GM21423 (cell line): ENCODE measurements around the gene PALLD.

Experiments used
- ATAC-seq: cut with Tn5 transposase; IDR thresholded peaks from one replicate; pipeline ENCODE4 v1.9.1; 2021; ENCODE audit warnings: mild to moderate bottlenecking, moderate library complexity; ENCODE audit not compliant: unreplicated experiment

PALLD gene

DNA sequence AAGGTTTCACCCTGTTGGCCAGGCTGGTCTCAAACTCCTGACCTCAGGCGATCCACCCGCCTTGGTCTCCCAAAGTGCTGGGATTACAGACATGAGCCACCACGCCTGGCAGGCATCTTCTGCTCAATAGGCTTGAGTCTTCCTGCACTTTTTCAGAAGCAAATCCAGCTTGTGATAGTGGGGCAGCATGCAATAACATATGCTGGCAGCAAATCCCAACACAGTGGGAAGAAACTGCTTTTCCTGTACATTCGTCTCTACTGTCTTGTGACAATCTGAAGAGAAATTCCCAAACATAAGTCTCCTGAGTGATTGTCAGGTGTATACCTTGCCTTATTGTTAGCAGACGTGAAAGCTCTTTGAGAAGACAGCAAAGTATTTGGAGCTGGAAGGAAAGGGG lies 145.7 kb downstream of the PALLD start:
- ATAC-seq, result no peak

DNA sequence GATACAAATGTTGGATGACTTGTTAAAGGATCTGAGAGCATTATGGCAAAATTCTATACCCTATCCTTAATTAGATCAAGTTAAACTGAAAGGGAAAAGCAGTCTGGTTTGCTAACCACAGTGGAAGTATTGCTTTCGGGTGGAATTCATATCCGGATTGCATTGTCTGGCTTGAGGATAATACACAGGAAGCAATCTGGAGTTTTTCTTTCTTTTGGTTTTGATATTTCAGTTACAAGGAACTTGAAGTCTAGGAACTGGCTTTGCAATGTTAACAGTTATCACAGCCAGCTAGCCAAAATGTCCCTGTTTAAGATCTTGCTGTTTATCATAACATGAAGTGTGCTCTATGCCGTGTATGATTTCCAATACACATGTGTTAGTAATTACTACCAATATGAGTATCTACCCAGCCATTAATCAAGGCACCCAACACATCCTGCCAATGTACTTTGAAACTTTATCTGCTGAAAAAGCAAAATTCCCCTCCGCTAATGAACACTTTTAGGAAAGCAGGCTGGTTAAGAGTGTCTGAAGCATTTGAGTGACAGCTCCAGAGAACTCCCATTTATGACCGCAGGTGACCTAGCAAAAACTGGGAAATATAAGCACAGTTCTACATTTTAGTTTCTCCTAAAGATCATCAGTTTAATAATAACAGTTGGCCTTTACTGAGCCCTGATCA lies 146.4 kb downstream of the PALLD start:
- no peak for ATAC-seq

DNA sequence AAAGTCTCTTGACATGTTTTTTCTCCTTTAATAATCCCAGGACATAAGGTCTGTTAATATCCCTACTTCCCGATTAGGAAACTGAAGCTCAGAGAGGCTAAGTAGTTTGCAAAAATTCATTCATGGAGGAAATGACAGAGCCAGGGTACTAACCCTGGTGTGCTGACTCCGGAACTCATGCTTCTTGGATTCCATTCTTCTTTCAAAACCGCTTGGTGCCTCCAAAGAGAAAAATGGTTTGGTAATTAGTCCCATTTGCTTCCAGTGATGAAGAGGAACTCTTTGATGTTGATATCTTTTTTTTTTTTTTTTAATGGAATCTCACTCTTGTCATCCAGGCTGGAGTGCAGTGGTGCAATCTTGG lies 146.9 kb downstream of the PALLD start:
- ATAC-seq, result no peak

DNA sequence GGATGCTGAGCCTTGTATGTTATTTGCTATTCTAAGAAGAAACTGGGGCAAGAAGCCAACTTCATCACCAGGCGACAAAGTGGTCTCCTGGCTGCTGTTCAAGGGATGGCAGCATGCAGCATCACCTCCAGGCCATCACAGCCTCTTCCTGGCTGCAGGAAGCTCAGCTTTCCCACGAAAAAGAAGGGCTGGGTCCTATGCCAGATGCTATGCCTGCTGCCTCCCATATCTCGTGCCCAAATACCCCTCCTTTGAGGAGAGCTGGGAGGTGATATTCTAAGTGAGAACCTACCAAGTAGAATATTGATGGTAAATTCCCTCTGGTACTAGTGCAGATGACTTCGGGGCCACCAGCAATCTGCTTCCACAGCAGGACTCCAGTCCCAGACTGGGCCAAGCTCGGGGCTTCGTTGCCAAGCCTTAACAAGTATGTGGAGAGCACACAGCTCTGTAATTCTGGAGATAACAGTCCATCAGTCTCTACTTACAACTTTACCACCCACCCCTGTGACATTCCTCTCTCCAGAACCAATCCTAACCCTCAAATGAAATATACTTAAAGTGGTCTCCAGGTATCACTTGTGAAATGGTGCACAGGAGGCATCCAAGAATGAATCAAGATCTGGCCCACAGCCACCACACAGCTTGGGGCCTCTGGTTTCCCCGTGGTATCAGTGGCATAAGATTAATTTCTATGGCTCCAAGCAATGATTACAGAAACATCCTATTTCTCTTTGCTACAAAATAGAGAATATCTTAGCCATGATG lies 149.3 kb downstream of the PALLD start:
- ATAC-seq, result no peak

DNA sequence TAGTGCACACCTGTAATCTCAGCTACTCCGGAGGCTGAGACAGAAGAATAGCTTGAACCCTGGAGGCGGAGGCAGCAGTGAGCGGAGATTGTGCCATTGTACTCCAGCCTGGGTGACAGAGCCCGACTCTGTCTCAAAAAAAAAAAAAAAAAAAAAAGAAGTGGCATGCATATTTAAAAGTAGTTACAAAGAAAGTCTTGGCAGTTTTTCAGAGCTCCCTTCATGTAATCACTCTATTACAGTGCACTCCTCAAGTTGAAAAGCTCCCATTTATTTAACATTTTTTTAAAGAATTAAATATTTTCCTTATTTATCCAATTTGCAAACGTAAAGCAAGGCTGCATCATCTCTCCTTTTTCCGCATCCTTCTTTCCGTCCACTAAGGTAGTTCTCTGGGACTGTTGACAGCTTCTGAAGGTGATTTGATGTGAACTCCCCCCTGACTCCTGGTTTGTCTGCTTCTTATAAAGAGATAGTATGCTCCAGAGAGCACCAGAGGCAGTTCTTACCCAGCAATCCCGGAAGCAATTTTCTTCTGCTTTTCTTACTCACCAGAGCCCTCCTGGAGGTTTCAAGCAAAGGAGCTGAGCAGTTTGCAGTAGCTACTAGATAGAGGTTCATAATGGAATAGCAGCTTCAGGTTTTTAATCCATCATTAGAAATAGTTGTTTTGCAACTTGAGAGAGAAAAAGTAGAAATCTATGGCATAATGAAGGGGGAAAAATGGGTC lies 151.0 kb downstream of the PALLD start:
- ATAC-seq, result no peak

DNA sequence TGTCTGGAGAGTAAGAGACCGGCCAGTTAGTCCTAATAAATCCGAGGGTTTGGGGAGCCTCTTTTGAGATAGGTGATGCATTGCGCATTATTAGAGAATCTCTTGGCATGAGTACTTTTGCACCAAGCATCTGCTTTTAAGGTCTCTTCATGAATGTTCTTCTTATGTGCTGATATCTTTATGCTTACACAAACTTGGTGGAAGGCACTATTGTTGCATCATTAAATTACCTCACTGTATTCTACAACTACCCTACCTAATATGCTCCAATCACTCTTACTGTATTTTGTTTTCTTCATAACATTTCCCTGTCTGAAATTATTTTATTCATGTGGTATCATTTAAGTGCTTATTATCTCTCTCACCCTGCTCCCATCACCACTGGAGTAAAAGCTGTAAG lies 151.6 kb downstream of the PALLD start:
- ATAC-seq, result no peak

DNA sequence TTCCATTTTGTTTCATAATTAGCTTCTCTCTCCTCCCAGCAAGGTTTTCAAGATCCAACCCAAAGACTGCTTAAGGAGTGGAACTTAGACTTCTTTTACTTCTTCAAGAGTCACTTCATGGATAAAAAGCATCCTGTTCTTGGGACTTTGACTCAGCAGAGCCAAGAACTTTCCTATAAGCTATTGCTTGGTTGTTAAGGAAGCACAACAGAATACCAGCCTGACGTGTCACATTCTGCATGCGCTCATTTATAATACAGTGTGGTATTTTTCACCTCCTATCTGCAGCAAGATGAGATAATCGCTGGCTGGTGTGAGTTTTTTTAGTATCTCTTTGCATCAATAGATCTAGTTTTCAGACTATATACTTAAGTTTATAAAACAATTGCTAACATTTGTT lies 152.1 kb downstream of the PALLD start:
- ATAC-seq, result no peak

DNA sequence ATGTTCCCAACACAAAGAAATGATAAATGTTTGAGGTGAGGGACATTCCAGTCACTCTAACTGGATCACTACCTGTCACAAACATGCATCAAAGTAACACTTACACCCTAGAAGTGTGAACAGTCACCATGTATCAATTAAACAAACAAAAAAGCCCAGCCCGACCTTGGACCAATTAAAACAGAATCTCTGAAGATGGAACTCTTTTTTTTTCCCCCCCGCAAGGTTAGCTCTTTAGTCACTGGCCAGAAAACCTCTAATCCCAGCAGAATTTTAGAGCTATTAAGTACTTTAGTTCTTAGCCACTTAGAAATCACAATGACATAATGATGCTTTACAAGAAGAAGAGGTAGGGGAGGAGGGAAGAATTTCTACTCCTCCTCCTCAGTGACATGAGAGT lies 154.5 kb downstream of the PALLD start:
- no peak for ATAC-seq

DNA sequence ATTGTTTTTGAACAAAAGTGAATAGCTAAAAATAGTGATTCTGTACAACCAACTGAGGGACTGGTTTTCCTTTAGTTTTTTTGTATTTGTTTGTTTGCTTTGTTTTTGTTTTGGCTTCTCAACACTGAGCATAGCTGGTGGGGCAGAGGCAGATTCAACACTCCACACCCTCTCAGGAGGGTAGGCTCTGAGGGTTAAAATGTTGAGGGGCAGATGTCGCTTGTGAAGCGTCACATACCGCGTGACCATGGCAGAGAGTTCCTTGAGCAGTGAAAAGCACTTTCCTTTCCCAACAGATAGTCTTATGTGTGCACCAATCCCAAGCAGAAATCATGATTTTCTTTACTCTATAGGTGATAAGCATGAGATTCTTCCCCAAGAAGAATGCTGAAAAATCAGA lies 155.0 kb downstream of the PALLD start:
- no peak for ATAC-seq

DNA sequence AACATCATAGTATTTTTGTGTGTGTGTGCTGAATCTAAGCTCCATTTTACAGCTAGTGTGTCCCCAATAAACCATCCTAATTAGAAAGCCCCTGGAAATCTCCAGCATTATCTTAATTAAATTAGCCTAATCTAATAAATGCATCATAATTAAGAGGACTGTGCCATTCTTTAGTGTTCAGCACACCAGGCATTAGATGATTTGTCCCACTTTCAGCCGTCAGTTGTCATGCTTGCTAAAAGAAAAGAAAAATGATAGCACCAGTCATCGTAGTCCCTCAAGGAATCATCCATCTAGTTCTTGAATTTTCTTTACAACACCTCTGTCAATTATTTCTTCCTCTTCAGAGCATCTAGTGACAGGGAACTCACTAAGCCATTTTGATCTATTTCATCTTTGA lies 155.9 kb downstream of the PALLD start:
- no peak for ATAC-seq

DNA sequence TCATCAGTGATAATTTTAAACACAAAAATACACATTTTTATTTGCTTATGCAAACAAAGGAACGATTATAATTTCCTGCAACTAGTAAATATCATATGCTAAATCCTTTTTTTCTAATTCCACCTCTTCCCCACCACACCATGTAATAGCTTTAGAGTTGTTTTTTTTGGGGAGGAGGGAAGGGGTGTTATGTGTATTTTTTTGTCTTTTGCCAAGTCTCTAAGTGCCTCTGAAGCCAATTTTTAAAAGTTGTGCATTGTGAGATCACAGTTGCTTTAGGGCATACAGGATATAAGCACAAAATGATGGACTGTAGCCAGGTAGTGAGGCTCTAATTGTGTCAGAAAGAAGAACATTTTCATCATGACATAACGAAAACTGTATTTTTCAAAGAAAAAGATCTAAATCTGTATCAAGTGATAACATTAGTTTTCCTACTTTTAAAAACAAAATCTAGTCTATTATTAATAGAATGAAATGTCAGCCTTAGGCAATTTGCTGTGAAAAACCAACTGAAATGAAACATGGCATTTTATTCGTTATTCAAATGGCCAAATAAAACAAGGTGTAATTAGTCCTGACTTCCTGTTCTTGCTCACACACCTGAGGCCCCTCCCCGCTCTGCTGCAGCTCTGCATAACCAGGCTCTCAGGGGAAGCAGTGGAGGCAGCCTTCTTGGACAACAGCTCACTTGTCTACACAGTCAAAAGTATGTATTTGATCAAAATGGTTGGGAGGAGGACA lies 157.4 kb downstream of the PALLD start:
- no peak for ATAC-seq

DNA sequence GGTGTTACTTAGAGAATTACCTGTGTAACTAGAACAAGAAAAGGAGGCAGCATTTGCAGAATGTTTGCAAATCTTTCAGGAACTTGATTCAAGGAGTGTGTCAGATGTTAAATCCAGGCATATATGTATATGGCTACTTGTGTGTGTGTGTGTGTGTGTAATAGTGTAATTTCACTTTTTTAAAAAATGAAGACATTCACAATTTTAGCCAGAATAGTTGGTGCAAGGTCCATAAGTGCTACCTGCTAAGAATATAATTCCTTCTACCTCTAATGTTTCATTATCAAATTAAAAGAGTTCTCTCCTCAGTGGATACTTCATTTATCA lies 158.0 kb downstream of the PALLD start:
- ATAC-seq, result no peak

DNA sequence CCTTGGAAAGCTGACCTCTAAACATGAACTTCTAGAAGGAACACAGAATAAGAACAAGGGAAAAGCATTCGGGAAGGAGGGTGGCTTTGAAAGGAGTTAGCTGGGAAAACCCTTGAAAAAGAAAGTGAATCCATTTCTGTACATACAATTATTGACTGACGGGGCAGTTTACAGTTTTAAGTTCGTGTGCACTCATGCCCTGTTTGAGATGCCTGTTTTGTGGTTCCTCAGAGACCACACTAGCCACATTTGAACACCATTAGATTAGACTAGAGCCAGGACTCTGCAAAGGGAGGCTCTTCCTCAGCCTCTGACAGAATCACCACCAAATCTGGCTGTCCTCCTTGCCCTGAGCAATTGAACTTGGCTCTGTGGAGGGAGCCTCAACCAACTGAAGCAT lies 158.3 kb downstream of the PALLD start:
- no peak for ATAC-seq

DNA sequence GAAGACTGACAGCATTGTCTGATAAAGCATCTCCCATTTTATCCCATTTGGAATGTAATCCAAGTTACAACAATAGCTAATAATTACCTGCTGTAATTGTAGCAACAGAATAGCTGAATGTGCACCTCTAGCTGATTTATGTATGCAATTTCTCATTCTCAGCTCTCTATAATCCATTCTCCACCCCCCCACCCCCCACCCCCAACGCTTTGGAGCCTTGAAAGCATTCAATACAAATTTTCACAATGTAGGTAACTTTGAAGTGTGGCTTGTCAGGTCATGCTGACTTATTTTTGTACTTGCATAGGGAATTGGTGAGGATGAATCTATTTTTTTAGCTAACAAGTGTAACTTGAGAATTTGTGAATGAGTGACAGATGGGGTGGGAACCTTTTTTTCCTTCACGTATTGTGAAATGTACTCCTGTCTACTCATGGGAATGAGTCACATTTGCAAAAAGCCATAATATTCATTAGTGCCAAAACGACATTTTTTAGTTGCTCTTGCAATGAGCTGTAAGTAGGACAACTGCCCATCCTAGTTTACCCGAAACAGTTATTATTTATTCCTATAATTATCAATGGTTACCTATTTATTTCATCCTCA lies 159.3 kb downstream of the PALLD start:
- no peak for ATAC-seq

DNA sequence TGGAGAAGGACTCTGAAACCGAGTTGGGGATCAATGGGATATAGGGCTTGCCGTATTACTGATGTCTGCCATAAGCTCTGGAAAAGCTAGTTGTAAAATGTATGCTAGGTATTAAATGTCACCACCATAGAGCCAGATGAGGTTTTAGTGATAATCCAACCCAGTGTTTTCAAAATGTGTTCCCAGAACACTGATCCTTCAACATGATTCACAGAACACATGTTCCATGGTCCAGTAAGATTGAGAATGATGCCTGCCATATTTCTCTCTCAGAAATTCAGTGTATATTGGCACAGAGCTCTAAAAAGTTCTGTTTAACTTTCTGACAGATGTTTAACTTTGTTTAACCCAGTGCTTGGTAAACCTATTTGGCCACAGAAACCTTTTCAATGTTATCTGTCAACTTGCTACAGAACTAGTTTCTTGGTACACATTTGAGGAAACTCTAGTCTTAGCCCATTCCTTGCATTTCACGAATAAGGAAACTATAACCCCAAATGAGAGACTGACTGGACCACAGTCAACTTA lies 160.2 kb downstream of the PALLD start:
- no peak for ATAC-seq

DNA sequence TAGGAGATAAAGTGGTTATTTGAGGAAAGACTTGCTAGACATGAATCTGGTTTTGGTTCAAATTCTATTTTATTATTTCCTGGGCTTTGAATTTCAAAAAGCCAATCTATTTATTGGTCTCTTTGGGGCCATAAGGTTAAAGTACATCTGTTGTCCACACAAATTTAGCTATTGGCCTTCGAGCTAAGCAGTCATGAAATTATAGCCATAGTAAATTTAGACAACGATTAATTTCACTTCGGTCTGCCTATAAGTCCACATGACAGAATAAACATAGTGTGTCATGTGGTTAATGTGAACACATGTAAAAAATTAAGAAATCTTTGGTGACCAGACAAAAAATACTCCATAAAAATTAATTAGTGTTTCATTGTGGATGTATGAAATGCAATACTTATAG lies 161.9 kb downstream of the PALLD start:
- ATAC-seq, result no peak

DNA sequence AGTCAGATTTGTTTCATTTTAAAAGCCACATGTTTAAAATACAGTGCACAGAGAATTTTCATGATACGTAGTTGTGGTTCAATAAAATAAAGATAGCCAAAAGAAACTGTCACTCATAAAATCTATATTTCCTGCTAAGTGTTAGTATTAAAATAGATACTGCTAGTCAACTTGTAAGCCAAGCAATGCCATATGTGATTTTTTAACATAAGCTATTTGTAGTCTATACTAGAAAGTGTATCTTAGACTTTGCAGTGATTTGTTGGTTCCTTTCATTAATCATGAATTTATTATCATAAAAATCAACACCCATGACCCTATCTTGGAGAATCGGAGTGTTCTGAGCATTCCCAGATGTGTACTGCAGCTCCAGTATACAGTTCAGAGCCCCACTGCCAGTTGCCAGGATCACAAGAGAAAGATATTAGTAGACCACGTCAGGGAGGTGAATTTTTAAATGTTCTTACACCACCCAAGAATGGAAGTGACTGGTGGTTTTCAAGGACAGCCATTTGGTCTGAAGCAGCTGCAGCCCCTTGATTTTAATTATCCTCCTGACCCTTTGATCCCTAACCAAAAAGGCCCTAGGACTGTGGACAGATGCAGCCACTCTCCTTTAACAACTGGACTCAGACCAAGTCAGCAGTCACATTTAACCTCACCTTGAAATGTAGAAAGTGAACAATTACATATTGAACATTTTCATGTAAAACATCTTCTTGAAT lies 163.1 kb downstream of the PALLD start:
- no peak for ATAC-seq

DNA sequence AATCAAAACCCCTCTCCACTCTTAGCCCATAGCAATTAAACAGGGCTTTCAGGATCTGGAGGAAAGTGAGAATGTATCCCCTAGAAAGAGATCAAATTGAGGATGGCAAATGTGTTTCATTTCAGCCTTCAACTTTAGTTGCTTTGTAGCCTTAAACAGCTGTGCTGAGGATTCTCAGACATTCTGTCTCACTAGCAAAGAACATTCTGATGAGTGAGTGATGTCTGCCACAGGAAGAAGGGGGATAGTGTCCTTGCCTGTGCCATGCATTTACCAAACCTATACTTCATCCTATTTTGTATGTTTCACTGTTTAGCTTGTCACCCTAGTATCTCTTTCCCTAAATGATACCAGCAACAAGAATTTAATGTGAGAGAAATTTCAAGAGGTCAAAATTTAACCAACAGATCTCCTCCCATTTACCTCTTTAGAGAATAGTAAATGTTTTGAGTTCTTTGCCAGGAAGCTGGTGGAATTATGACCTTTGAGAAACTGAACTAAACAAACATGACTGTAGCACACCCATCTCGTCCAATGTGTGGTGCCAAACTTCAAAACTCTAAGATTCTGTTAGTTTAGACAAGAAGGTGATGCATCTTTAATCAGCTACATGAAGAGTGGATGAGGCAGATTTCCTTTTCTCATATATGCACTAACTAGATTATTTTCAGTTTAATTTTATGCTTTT lies 165.6 kb downstream of the PALLD start:
- ATAC-seq, result no peak

DNA sequence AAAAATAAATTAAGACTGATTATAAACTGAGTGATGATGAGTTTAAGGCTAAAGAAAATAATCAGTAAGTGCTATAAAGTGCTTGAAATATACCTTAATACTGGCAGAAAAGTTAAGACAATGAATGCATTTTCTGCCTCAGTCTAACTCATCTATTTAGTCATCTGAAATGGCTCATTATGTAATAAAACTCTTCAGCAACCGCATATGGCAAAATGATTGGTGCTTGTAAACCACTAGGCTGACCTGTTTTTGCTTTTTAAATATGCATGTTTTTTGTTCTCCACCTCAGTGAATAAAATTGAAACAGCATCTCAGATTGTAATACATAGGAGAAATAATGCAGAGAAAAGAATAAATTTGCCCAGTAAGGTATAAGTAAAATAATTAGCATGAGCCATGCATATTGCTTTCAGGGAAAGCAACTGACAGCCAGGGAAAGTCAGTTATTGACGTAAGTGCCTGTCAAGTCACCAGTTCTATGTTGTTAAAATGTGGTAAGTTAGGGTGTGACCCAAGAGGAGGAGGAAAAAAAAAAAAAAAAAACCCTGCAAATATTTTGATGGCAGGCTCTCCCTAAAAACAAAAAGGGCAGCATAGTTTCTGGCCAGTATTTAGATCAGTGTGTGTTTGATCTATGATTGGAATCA lies 167.5 kb downstream of the PALLD start:
- no peak for ATAC-seq
